Measurements from ENCODE around the gene KLF15.

DNA sequence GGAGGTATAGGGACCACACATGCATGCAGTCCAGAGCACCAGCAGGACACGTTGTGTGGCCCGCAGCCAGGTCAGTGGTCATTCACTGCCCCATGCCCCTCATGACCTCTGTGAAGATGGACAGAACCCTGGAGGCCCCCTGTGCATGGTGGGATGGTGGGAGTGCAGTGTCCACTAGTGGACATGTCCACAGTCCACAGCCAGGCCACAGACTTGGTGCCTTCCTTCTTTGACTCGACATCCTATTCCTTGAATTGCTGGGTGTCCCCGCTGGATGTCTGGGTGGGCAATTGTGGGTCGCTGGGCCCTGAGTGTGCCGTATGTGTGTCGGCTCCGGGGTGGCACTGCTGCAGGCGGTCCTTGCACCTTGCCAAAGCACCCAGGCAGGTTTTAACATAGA, 35.7 kb downstream of the KLF15 start:
- no peak for TF ChIP-seq POLR2AphosphoS5 (IDR thresholded peaks at IDR 0.05; ENCODE audit: borderline replicate concordance, low read depth, low read length)
- TF ChIP-seq FOXP2 (optimal IDR thresholded peaks at IDR 0.05; ENCODE audit: control extremely low read depth, extremely low read length, insufficient read depth): no peak
